KBM-7 (cell line): ENCODE data around the gene PRH1.

ENCODE experiments used
- DNase-seq: peaks from one replicate; pipeline ENCODE4 v3.0.0-alpha.2; 2015
- in situ Hi-C: fragments of 300-500 bp; cut with MboI; formaldehyde crosslinking; loops from 2 replicates; pipeline ENCODE4 v1.14.3; 2020; ENCODE audit warnings: low sequenced_read_pairs, low pct_unique_long_range_greater_than_20kb, mixed read lengths

Gene PRH1

GRCh38 chr12:10884086-10884725 is at the start of gene PRH1:
Gene PRH1, minus strand, starts transcription at chr12:10884255. Its CDS starts 38 bp downstream, at chr12:10884217.
- in situ Hi-C loops = no loop called here
- no peak for DNase-seq

- in situ Hi-C loops = no loop called here
- no peak for DNase-seq
These were observed 44.8 kb upstream of the PRH1 start, which contains the start of gene PRH2 for GRCh38 chr12:10928746-10929286. Gene PRH2, plus strand, starts transcription at chr12:10929236. Its CDS starts 38 bp downstream, at chr12:10929274.

GRCh38 chr12:10926269-10926668 is 42.2 kb upstream of the PRH1 start:
- DNase-seq = no peak
- in situ Hi-C loops = no loop called here

GRCh38 chr12:10919809-10920208 is 35.8 kb upstream of the PRH1 start:
- DNase-seq = no peak
- in situ Hi-C loops = no loop called here

- DNase-seq = no peak
- in situ Hi-C loops = no loop called here
These were observed 26.3 kb upstream of the PRH1 start for GRCh38 chr12:10910380-10910779.

- in situ Hi-C loops = no loop called here
- no peak for DNase-seq
These were observed 25.4 kb upstream of the PRH1 start, which contains the start of gene TAS2R13 for GRCh38 chr12:10909462-10909861. Gene TAS2R13, minus strand, starts transcription at chr12:10909562. Its CDS starts 264 bp downstream, at chr12:10909298.

- in situ Hi-C loops = no loop called here
- no peak for DNase-seq
These were observed 20.6 kb upstream of the PRH1 start for GRCh38 chr12:10904686-10905085.

- in situ Hi-C loops = no loop called here
These were observed 17.4 kb upstream of the PRH1 start for GRCh38 chr12:10901427-10901826.

GRCh38 chr12:10900972-10901371 is 16.9 kb upstream of the PRH1 start:
- in situ Hi-C loops = no loop called here
- DNase-seq = no peak

More at GRCh38 chr12:10901427-10901826, 17.4 kb upstream of the PRH1 start:
- DNase-seq = no peak

GRCh38 chr12:10900530-10900929 is 16.5 kb upstream of the PRH1 start:
- DNase-seq = no peak
- in situ Hi-C loops = no loop called here

- in situ Hi-C loops = no loop called here
These were observed 12.8 kb upstream of the PRH1 start for GRCh38 chr12:10896854-10897253.

GRCh38 chr12:10891937-10892336 is 7.9 kb upstream of the PRH1 start:
- in situ Hi-C loops = no loop called here
- DNase-seq = no peak

More at GRCh38 chr12:10896854-10897253, 12.8 kb upstream of the PRH1 start:
- DNase-seq = no peak

- in situ Hi-C loops = no loop called here
These were observed 5.2 kb upstream of the PRH1 start for GRCh38 chr12:10889226-10889625.

GRCh38 chr12:10873378-10873777 is 10.7 kb downstream of the PRH1 start:
- in situ Hi-C loops = no loop called here
- no peak for DNase-seq

More at GRCh38 chr12:10889226-10889625, 5.2 kb upstream of the PRH1 start:
- DNase-seq = no peak

GRCh38 chr12:10867381-10867780 is 16.7 kb downstream of the PRH1 start:
- in situ Hi-C loops = no loop called here
- no peak for DNase-seq

GRCh38 chr12:10863512-10864218 is 20.4 kb downstream of the PRH1 start:
- DNase-seq = no peak
- in situ Hi-C loops = no loop called here

- DNase-seq = no peak
- in situ Hi-C loops = no loop called here
These were observed 22.7 kb downstream of the PRH1 start for GRCh38 chr12:10861366-10861765.

- in situ Hi-C loops = no loop called here
- DNase-seq = no peak
These were observed 28.2 kb downstream of the PRH1 start for GRCh38 chr12:10855807-10856206.

- in situ Hi-C loops = no loop called here
- DNase-seq = no peak
These were observed 30.3 kb downstream of the PRH1 start for GRCh38 chr12:10853776-10854175.

- DNase-seq = no peak
- in situ Hi-C loops = no loop called here
These were observed 32.7 kb downstream of the PRH1 start for GRCh38 chr12:10851243-10851858.
